Measurements from ENCODE around the gene DENND1A. TPM values are rescaled to one million over a fixed set of nuclear protein-coding genes. Genes with fewer than 3 reads are reported as not detected.

The DENND1A gene
- total and polyA plus RNA-seq, 2 experiments from 2014 or later: 13.1 to 28.7 TPM

GRCh38 chr9:123960366-123960765, 30.4 kb upstream of the DENND1A start:
- H3K4me1 Mint-ChIP-seq: peaks cover 8% of the 10 kb centered on the region; the same call in 1 of the 3 replicates
- no peak overlapping the region for H2AFZ ChIP-seq
- H3K27ac Mint-ChIP-seq: no peak overlapping the region
- H3K9me2 ChIP-seq (ENCODE audit: insufficient read depth): no peaks in the 10 kb centered on the region
- ATAC-seq (peak; percentile 60), DNase-seq (ENCODE audit: low spot score) (peak; percentile 57)
- H3K27me3 ChIP-seq (ENCODE audit: insufficient read depth): no peaks in the 10 kb centered on the region
- no peaks in the 10 kb centered on the region for H4K20me1 ChIP-seq (replicated peaks; ENCODE audit: insufficient read depth)
- H3K4me3 Mint-ChIP-seq: no peak overlapping the region
- H3K9me3 Mint-ChIP-seq: no peaks in the 10 kb centered on the region
- H3K4me3 ChIP-seq: no peak overlapping the region
- no peaks in the 10 kb centered on the region for H3K4me1 ChIP-seq (ENCODE audit: insufficient read depth)
- H3K36me3 ChIP-seq (ENCODE audit: insufficient read depth): no peaks in the 10 kb centered on the region
- H3K36me3 Mint-ChIP-seq (ENCODE audit: low read depth): no peaks in the 10 kb centered on the region
- TF ChIP-seq REST (IDR thresholded peaks at IDR 0.05; ENCODE audit: unreplicated experiment) (no peak), CREB1 (CRISPR knock-in tag; IDR thresholded peaks at IDR 0.05; ENCODE audit: low read depth) (no peak), ETS1 (IDR thresholded peaks at IDR 0.05) (no peak), JUNB (IDR thresholded peaks at IDR 0.05; ENCODE audit: unreplicated experiment) (no peak), EZH2phosphoT487 (IDR thresholded peaks at IDR 0.05; ENCODE audit: unreplicated experiment) (no peak), ZNF462 (CRISPR knock-in tag; IDR thresholded peaks at IDR 0.05) (no peak), CTCF (conservative IDR thresholded peaks at IDR 0.05; ENCODE audit: low read depth in 2 of 2) (peak; percentile 68 to 78), STAT1 (IDR thresholded peaks at IDR 0.05; ENCODE audit: unreplicated experiment) (no peak)
- peaks cover 6% of the 10 kb centered on the region for H3K27me3 Mint-ChIP-seq (ENCODE audit: insufficient read depth, low read depth, poor library complexity)
- no peaks in the 10 kb centered on the region for H3F3A ChIP-seq (replicated peaks; ENCODE audit: low read depth)
- H3K27ac ChIP-seq (ENCODE audit: low read depth): no peak overlapping the region
- H3K4me2 ChIP-seq: no peak overlapping the region
- H3K79me2 ChIP-seq (replicated peaks; ENCODE audit: insufficient read depth): no peaks in the 10 kb centered on the region
